GM12891 (cell line): Measurements from ENCODE around the gene COL26A1.
"Not testable (repeated sequence)": the region's sequence is repeated elsewhere in the genome, so short reads cannot be mapped to it uniquely, and the experiment has no call there.

ENCODE experiments used
- DNase-seq: peaks from one replicate; pipeline ENCODE4 v3.0.0; 2011; ENCODE audit warnings: low spot score; ENCODE audit not compliant: insufficient read length
- FAIRE-seq: peaks from 2 replicates; lab custom pipeline; 2011; peaks lifted over from hg19 to GRCh38; lab: Jason Lieb, UNC
- PAX5 ChIP-seq: IDR thresholded peaks from 2 replicates; pipeline ENCODE4 v1.6.1; 2011; ENCODE audit warnings: low read length, moderate library complexity, mild to moderate bottlenecking; ENCODE audit not compliant: insufficient read depth, severe bottlenecking
- POLR2A ChIP-seq: IDR thresholded peaks from 2 replicates; pipeline ENCODE4 v1.6.1; 2011; ENCODE audit warnings: low read depth, low read length, control low read depth
- POLR2AphosphoS5 ChIP-seq: IDR thresholded peaks from 2 replicates; pipeline ENCODE4 v1.6.1; 2011; ENCODE audit warnings: low read depth, low read length, control low read depth
- POU2F2 ChIP-seq: IDR thresholded peaks from 2 replicates; pipeline ENCODE4 v1.6.1; 2011; ENCODE audit warnings: low read depth, mild to moderate bottlenecking, control low read depth, low read length, moderate library complexity
- SPI1 ChIP-seq: IDR thresholded peaks from 2 replicates; pipeline ENCODE4 v1.6.1; 2011; ENCODE audit warnings: low read depth, low read length, control low read depth
- TAF1 ChIP-seq: IDR thresholded peaks from 2 replicates; pipeline ENCODE4 v1.6.1; 2011; ENCODE audit warnings: low read depth, low read length, control low read depth

COL26A1 gene

DNA sequence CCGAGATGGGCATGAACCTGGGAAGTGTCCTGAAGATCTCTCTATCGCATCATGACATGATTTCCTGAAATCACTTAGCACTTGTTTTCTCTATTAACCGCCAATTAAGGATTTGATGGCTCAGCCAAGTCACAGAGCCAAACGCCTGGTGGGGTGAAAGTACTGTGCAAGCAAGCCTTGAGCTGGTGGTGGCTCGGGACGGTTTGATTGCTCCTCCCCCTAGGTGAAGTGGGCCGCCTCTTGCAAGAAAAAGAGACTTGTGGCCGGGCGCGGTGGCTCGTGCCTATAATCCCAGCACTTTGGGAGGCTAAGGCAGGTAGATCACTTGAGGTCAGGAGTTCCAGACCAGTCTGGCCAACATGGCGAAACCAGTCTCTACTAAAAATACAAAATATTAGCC, 50.3 kb downstream of the COL26A1 start:
- DNase-seq (no peak), FAIRE-seq (no peak)
- TF ChIP-seq TAF1 (no peak), POLR2A (no peak), POU2F2 (no peak), PAX5 (no peak), POLR2AphosphoS5 (no peak), SPI1 (no peak)

DNA sequence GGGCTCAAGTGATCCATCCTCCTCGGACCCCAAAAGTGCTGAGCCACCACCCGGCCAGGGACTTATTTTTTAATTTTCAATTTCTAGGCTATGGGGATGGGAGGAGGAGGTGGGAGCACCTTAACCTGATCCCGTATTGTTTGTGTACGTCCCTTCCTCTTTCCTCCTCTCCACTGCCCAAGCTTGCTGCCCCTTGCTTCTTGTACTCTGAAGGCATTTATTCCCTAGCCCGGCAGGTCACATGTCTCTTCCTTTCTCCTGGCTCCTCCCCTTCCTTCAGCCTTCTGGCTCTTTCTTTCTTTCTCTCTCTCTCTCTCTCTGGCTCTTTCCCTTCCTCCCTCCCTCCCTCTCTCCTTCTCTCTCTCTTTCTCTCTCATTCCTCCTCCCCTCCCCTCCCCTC, 56.0 kb downstream of the COL26A1 start:
- FAIRE-seq, result no peak
- no peak for TF ChIP-seq SPI1
- TF ChIP-seq POU2F2, result no peak
- DNase-seq, result no peak

DNA sequence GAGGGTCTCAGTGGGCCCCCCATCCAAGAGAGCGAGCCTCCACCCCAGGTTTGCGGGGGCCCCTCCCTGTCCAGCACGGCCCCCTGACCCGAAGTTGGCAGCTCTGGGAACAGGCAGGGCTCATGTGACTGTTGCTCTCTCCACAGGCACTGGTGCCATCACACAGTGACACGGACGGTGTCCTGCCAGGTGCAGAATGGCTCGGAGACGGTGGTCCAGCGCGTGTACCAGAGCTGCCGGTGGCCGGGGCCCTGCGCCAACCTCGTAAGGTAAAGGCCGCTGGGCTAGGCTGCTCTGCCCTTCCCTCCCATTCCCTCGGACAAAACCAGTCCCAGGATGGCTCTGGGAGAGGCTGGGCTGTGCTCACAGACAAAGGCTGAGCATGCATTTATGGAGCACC, 57.2 kb downstream of the COL26A1 start:
- TF ChIP-seq TAF1 (no peak), PAX5 (no peak), POU2F2 (no peak), POLR2A (no peak), POLR2AphosphoS5 (no peak), SPI1 (no peak)
- no peak for FAIRE-seq
- no peak for DNase-seq

DNA sequence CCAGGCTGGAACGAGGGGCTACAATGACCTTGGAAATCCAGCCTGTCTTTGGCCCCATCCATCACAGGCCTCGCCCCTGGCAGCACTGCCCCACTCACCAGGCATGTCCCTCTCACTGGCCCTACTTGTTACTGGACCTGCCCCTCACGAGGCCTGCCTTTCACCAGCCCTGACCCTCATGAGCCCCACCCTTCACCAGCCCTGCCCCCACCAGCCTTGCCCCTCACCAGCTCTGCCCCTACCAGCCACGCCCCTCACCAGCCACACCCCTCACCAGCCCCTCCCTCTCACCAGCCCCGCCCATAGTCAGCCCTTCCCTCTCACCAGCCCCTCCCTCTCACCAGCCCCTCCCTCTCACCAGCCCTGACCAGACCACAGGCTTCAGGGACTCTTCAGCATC, 57.8 kb downstream of the COL26A1 start:
- FAIRE-seq (no peak), DNase-seq (no peak)
- TF ChIP-seq POU2F2, result no peak
- TF ChIP-seq POLR2A, result no peak
- no peak for TF ChIP-seq PAX5
- TF ChIP-seq TAF1, result no peak
- TF ChIP-seq SPI1, result no peak
- no peak for TF ChIP-seq POLR2AphosphoS5

DNA sequence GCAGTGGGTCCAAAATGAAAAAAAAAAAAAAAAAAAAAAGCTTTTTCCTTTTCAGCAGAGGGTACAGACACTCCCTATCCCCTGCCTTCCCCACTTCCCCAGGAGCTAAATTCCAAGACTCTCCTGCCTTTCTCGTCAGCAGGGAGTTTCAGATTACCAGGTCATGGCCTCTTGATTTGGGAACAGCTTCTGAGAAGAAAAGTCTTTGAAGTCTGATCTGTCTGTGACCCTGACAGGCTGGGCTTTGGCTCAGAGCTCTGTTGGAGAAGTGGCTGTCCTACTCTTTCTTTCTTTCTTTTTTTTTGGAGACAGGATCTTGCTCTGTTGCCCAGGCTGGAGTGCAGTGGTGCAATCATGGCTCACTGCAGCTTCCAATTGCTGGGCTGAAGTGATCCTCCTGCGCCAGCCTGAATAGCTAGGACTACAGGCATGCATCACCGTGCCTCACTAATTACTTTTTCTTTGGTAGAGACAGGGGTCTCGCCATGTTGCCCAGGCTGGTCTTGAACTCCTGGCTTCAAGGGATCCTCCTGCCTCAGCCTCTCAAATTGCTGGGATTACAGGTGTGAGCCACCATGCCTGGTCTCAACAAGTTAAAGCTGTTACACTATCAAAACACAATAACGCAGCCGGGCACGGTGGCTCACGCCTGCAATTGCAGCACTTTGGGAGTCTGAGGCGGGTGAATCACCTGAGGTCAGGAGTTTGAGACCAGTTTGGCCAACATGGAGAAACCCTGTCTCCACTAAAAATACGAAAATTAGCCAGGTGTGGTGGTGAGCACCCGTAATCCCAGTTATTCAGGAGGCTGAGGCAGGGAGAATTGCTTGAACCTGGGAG, 59.9 kb downstream of the COL26A1 start:
- no peak for TF ChIP-seq SPI1
- TF ChIP-seq POLR2A, result no peak
- TF ChIP-seq PAX5, result no peak
- TF ChIP-seq POLR2AphosphoS5, result no peak
- DNase-seq (no peak), FAIRE-seq (no peak)

DNA sequence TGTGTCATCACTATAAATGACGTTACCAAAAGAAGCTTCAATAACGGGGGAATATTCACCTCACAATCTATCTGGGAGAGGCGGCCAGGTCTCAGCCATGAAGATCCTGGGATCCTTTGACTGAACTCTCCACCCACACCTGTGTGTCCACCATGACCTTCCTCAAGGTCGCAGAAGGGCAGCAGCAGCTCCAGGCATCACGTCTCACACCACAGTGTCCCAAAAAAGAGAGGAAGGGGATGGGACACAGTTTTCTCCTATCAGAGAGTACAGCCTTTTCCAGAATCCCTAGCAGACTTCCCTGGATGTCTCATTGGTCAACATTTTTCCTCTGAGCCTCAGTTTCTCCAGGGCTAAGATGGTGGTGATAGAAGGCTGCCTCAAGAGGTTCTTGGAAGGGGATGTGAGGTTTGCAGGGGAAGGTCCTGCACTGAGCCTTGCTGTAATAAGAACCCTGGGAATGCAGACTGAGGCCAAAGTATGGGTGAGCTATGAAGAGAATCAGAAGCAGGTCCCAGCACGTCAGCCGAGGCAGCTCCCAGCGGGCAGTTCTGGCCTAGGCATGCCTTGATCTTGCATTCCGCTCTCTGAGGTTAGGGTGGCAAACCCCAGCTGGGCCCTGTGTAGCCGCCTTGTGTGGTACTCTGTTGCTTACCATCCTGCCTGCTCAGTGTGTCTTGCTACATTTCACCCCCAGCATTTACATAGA, 63.8 kb downstream of the COL26A1 start:
- DNase-seq, result no peak
- TF ChIP-seq PAX5 (no peak), POLR2A (no peak), POLR2AphosphoS5 (no peak), TAF1 (no peak), SPI1 (no peak), POU2F2 (no peak)
- no peak for FAIRE-seq

DNA sequence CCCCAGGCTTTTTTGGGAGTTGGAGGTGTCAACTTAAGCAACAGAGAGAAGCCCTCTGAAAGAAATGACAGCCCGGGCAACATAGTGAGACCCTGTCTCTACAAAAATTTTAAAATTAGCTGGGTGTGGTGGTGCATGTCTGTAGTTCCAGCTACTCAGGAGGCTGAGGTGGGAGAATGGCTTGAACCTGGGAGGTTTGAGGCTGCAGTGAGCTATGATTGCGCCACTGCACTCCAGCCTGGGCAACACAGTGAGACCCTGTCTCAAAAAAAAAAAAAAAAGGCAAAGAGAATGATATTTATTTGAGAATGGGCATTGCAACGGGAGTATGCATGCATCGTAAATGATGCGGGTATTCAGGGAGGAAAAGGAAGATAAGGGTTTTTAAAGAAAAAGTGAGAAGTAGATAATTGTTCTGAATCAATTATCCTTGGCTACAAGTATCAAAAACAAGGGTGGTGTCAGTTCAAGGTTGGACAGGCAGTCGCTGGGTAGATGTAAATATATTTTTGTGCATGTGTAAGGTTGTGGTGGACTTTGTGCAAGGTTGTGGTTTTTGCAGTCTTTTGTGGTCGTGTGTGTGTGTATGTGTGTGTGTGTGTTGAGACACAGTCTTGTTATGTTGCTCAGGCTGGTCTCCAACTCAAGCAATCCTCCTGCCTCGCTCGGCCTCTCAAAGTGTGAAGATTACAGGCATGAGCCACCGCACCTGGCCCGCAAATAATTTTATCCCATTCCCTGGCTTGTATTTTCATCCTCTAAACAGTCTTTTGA, 65.6 kb downstream of the COL26A1 start:
- FAIRE-seq, result peak; percentile 72
- DNase-seq, result no peak
- TF ChIP-seq POLR2A (no peak), SPI1 (no peak), TAF1 (no peak), PAX5 (no peak), POLR2AphosphoS5 (no peak), POU2F2 (no peak)

DNA sequence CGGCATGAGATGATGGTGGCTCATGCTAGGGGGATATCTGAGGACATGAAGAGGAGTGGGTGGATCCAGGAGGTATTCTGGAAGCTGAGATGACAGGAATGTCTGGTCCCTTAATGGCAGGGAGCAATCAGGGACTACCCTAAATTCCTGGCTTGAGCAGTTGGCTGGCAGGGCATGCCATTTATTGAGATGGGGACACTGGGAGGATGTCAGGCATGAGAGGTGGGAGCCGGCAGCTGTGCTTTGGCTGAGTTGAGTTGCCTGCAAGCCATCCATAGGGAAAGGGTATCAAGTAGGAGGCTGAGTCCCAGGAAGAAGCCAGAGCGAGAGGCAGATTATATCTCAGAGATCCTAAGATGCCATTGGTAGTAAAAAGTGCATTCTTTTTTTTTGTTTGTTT, 69.6 kb downstream of the COL26A1 start:
- no peak for FAIRE-seq
- no peak for TF ChIP-seq POLR2A
- no peak for TF ChIP-seq PAX5
- TF ChIP-seq POU2F2, result no peak
- no peak for TF ChIP-seq POLR2AphosphoS5
- TF ChIP-seq TAF1, result no peak
- TF ChIP-seq SPI1, result no peak
- no peak for DNase-seq

DNA sequence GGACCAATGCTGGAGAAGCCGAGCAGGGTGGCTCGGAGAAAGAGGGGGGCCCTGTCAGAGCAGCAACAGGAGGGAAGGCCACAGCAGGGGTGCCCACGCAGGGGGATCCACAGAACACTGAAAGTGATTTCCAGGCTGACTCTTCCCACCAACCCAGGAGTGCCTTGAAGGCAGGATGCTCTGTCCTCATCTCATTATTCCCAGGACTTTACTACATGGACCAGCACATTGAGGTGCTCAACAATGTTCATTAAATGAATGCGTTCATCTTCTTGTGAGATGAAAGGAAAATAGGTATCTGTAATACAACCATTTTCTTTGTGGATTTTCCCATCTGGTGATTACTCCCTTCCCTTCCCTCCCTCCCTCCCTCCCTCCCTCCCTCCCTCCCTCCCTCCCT, 71.0 kb downstream of the COL26A1 start:
- DNase-seq (no peak), FAIRE-seq (no peak)
- TF ChIP-seq POLR2AphosphoS5, result no peak
- TF ChIP-seq POLR2A, result no peak
- no peak for TF ChIP-seq TAF1
- no peak for TF ChIP-seq PAX5
- TF ChIP-seq POU2F2, result no peak
- TF ChIP-seq SPI1, result no peak

DNA sequence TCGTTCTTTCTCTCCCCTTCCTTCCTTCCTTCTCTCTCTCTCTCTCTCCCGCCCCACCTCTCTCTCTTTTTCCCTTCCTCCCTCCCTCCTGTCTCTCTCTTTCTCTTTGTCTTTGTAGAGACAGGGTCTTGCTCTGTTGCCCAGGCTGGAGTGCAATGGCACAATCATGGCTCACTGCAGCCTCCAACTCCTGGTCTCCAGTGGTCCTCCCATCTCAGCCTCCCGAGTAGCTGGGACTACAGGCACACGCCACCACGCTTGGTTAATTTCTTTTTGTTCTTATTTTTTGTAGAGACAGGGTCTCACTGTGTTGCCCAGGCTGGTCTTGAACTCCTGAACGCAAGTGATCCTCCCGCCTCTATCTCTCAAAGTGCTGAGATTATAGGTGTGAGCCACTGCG, 71.5 kb downstream of the COL26A1 start:
- not testable (repeated sequence) for DNase-seq, FAIRE-seq
